GM19238 (cell line): ENCODE data around the gene YDJC.
"Not testable (repeated sequence)": the region's sequence is repeated elsewhere in the genome, so short reads cannot be mapped to it uniquely, and the experiment has no call there.

Source experiments
- DNase-seq: peaks from one replicate; pipeline ENCODE4 v3.0.0; 2011; ENCODE audit warnings: low spot score; ENCODE audit not compliant: insufficient read length

YDJC gene

GRCh38 chr22:21629255-21630149 is at the start of gene YDJC:
Gene YDJC (minus strand): TSS chr22:21630022. CDS start chr22:21630014, 8 bp downstream.
- DNase-seq: peak; percentile 93

- no peak for DNase-seq
Observed at GRCh38 chr22:21679383-21679782, 49.6 kb upstream of the YDJC start.

GRCh38 chr22:21678842-21679241 is 49.0 kb upstream of the YDJC start:
- not testable (repeated sequence) for DNase-seq

GRCh38 chr22:21677606-21678443 is 48.0 kb upstream of the YDJC start:
- DNase-seq: no peak

- DNase-seq: no peak
Observed at GRCh38 chr22:21674638-21675245, 44.9 kb upstream of the YDJC start.

- DNase-seq: no peak
Observed at GRCh38 chr22:21673534-21674321, 43.9 kb upstream of the YDJC start.

- DNase-seq: no peak
Observed at GRCh38 chr22:21672107-21672629, 42.3 kb upstream of the YDJC start.

GRCh38 chr22:21669026-21669425 is 39.2 kb upstream of the YDJC start:
- no peak for DNase-seq

GRCh38 chr22:21666786-21667185 is 37.0 kb upstream of the YDJC start:
- no peak for DNase-seq

- no peak for DNase-seq
Observed at GRCh38 chr22:21665047-21665851, 35.4 kb upstream of the YDJC start.

- DNase-seq: no peak
Observed at GRCh38 chr22:21663738-21664137, 33.9 kb upstream of the YDJC start.

GRCh38 chr22:21661991-21662390 is 32.2 kb upstream of the YDJC start:
- DNase-seq: no peak

GRCh38 chr22:21660904-21661303 is 31.1 kb upstream of the YDJC start:
- no peak for DNase-seq

GRCh38 chr22:21659864-21660525 is 30.2 kb upstream of the YDJC start:
- DNase-seq: no peak

- DNase-seq: peak; percentile 96
Observed at GRCh38 chr22:21657360-21658032, 27.7 kb upstream of the YDJC start.

- DNase-seq: no peak
Observed at GRCh38 chr22:21657020-21657359, 27.2 kb upstream of the YDJC start.

GRCh38 chr22:21652547-21653545 is 23.0 kb upstream of the YDJC start:
- DNase-seq: no peak
